ENCODE results near the gene U2AF2.

- TF ChIP-seq CTCF (IDR thresholded peaks at IDR 0.05 in 4 of 5, conservative IDR thresholded peaks at IDR 0.05 in 1 of 5) (no peak), POLR2A (IDR thresholded peaks at IDR 0.05) (no peak)
Measured at GRCh38 chr19:55645512-55645881, 9.3 kb upstream of the U2AF2 start.

All from gastrocnemius medialis (tissue), 4 donors.